ENCODE measurements around the gene IFT80.

Gene IFT80

GRCh38 chr3:160401291-160402095 is 2.5 kb upstream of the IFT80 start:
- H3K27ac ChIP-seq (ENCODE audit: low read depth in 2 of 2, low read length in 2 of 2): peak overlapping the region; percentile 86 to 92
- peak overlapping the region; percentile 82 to 100 for H3K4me3 ChIP-seq (ENCODE audit: low read length in 2 of 2)
- peak overlapping the region; percentile 81 to 93 for H3K9ac ChIP-seq (ENCODE audit: low read depth in 1 of 2, low read length in 2 of 2)

DNA sequence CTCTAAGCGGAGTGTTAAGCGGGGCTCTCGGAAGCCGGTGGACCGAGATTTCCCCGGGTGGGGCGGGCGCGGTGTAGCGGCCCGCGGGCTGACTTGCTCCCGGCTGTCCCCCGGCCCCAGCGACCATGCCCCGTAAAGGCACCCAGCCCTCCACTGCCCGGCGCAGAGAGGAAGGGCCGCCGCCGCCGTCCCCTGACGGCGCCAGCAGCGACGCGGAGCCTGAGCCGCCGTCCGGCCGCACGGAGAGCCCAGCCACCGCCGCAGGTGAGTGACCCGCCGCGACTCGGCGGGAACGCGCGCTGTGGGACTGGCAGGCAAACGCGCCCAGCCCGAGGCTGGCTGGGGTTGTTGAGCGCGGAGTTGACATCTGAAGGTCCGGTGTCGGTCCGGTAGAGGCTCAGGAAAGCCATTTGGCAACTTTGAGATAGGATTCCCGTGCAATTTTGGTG is 1.7 kb upstream of the IFT80 start:
- Histone ChIP-seq H3K4me3 (ENCODE audit: low read length in 2 of 2) (peak overlapping the region; percentile 82 to 100), H3K36me3 (ENCODE audit: control insufficient read depth in 2 of 2, insufficient read depth in 2 of 2, low read length in 2 of 2) (peaks cover 0 to 2% of the 10 kb centered on the region in 2 donors), H3K4me1 (ENCODE audit: control insufficient read depth in 2 of 2, insufficient read depth in 2 of 2, low read length in 2 of 2) (peaks cover 14 to 19% of the 10 kb centered on the region in 2 donors), H3K27me3 (ENCODE audit: control insufficient read depth in 2 of 2, insufficient read depth in 2 of 2, low read length in 2 of 2) (no peaks in the 10 kb centered on the region), H3K27ac (ENCODE audit: low read depth in 2 of 2, low read length in 2 of 2) (peak overlapping the region; percentile 86 to 92), H3K9ac (ENCODE audit: low read depth in 1 of 2, low read length in 2 of 2) (peak overlapping the region; percentile 81 to 93), H3K9me3 (ENCODE audit: control insufficient read depth in 2 of 2, low read length in 2 of 2) (no peaks in the 10 kb centered on the region)

More at GRCh38 chr3:160401291-160402095, 2.5 kb upstream of the IFT80 start:
- no peaks in the 10 kb centered on the region for H3K27me3 ChIP-seq (ENCODE audit: control insufficient read depth in 2 of 2, insufficient read depth in 2 of 2, low read length in 2 of 2)
- no peaks in the 10 kb centered on the region for H3K9me3 ChIP-seq (ENCODE audit: control insufficient read depth in 2 of 2, low read length in 2 of 2)
- peaks cover 0 to 2% of the 10 kb centered on the region in 2 donors for H3K36me3 ChIP-seq (ENCODE audit: control insufficient read depth in 2 of 2, insufficient read depth in 2 of 2, low read length in 2 of 2)
- H3K4me1 ChIP-seq (ENCODE audit: control insufficient read depth in 2 of 2, insufficient read depth in 2 of 2, low read length in 2 of 2): peaks cover 14 to 19% of the 10 kb centered on the region in 2 donors

DNA sequence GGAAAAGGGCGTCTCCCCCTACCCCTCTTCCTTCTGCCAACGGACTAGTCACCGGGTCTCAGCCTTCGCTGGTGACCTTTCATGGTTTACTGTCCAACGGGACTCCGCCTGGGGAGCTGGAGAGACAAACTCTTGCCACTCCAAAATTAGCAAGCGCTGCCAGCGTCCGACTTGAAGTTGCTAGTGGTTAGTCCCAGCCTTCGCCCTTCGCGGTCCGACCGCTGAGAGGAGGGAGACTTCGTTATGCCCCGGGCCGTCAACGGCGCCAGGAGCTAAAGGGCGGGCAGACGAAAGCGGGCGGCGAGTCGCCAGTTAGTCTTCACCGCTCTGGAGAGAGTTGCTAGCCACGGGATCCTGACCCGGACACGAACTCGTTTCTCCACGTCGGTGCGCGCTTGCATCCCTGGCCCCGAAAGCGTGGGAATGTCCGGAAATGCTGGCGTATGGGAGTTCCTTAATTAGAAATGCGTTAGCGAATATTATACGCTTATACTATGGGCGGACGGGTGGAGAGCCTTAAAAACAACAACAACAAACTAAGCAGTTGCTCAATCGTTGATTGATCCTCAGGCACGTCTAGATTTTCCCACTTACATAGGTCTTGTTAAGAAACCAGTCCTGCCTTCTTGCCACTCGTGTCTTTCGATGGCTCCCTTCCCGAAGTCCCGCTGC is 1.1 kb upstream of the IFT80 start:
- H3K9ac ChIP-seq (ENCODE audit: low read depth in 1 of 2, low read length in 2 of 2): peak overlapping the region; percentile 81 to 93

GRCh38 chr3:160398820-160399124 is 253 bp downstream of the IFT80 start:
- no peaks in the 10 kb centered on the region for H3K9me3 ChIP-seq (ENCODE audit: control insufficient read depth in 2 of 2, low read length in 2 of 2)
- peak overlapping the region; percentile 72 to 81 for H3K9ac ChIP-seq (ENCODE audit: low read depth in 1 of 2, low read length in 2 of 2)
- H3K4me3 ChIP-seq (ENCODE audit: low read length in 2 of 2): peak overlapping the region; percentile 82 to 100
- H3K27me3 ChIP-seq (ENCODE audit: control insufficient read depth in 2 of 2, insufficient read depth in 2 of 2, low read length in 2 of 2): no peaks in the 10 kb centered on the region
- peak overlapping the region; percentile 86 to 92 for H3K27ac ChIP-seq (ENCODE audit: low read depth in 2 of 2, low read length in 2 of 2)
- no peaks in the 10 kb centered on the region for H3K36me3 ChIP-seq (ENCODE audit: control insufficient read depth in 2 of 2, insufficient read depth in 2 of 2, low read length in 2 of 2)
- H3K4me1 ChIP-seq (ENCODE audit: control insufficient read depth in 2 of 2, insufficient read depth in 2 of 2, low read length in 2 of 2): peaks cover 9 to 12% of the 10 kb centered on the region in 2 donors

More for the DNA sequence above, 1.1 kb upstream of the IFT80 start:
- peak overlapping the region; percentile 82 to 100 for H3K4me3 ChIP-seq (ENCODE audit: low read length in 2 of 2)
- peak overlapping the region; percentile 86 to 92 for H3K27ac ChIP-seq (ENCODE audit: low read depth in 2 of 2, low read length in 2 of 2)
- H3K4me1 ChIP-seq (ENCODE audit: control insufficient read depth in 2 of 2, insufficient read depth in 2 of 2, low read length in 2 of 2): peaks cover 14 to 19% of the 10 kb centered on the region in 2 donors
- H3K9me3 ChIP-seq (ENCODE audit: control insufficient read depth in 2 of 2, low read length in 2 of 2): no peaks in the 10 kb centered on the region
- H3K36me3 ChIP-seq (ENCODE audit: control insufficient read depth in 2 of 2, insufficient read depth in 2 of 2, low read length in 2 of 2): no peaks in the 10 kb centered on the region
- H3K27me3 ChIP-seq (ENCODE audit: control insufficient read depth in 2 of 2, insufficient read depth in 2 of 2, low read length in 2 of 2): no peaks in the 10 kb centered on the region

DNA sequence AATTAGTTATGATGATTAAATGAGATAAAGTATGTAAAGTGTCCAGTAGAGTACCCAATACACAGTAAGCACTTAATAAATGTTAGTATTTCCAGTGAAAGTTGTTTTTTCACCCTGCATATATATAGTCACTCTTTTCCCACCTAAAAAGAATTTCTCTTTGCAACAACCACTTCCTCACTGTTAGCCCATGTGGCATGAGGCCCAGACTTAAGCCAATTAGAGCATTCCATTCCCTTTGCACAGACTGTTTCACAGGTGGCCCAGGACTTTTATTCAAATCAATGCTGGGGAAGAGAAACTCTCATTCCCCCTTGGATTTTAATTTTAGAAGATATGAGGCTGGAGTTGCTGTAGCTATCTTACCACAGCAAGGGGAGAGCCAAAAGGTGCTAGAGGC is 3.7 kb downstream of the IFT80 start:
- Histone ChIP-seq H3K27me3 (ENCODE audit: control insufficient read depth in 2 of 2, insufficient read depth in 2 of 2, low read length in 2 of 2) (no peaks in the 10 kb centered on the region), H3K27ac (ENCODE audit: low read depth in 2 of 2, low read length in 2 of 2) (no peak overlapping the region), H3K9me3 (ENCODE audit: control insufficient read depth in 2 of 2, low read length in 2 of 2) (no peaks in the 10 kb centered on the region), H3K9ac (ENCODE audit: low read depth in 1 of 2, low read length in 2 of 2) (no peak overlapping the region), H3K36me3 (ENCODE audit: control insufficient read depth in 2 of 2, insufficient read depth in 2 of 2, low read length in 2 of 2) (peaks cover 0 to 3% of the 10 kb centered on the region in 2 donors), H3K4me3 (ENCODE audit: low read length in 2 of 2) (no peak overlapping the region), H3K4me1 (ENCODE audit: control insufficient read depth in 2 of 2, insufficient read depth in 2 of 2, low read length in 2 of 2) (peaks cover 0 to 9% of the 10 kb centered on the region in 2 donors)

- H3K9me3 ChIP-seq (ENCODE audit: control insufficient read depth in 2 of 2, low read length in 2 of 2): no peaks in the 10 kb centered on the region
- H3K9ac ChIP-seq (ENCODE audit: low read depth in 1 of 2, low read length in 2 of 2): no peak overlapping the region
- H3K4me3 ChIP-seq (ENCODE audit: low read length in 2 of 2): no peak overlapping the region
- no peaks in the 10 kb centered on the region for H3K27me3 ChIP-seq (ENCODE audit: control insufficient read depth in 2 of 2, insufficient read depth in 2 of 2, low read length in 2 of 2)
- no peak overlapping the region for H3K27ac ChIP-seq (ENCODE audit: low read depth in 2 of 2, low read length in 2 of 2)
- peaks cover 0 to 3% of the 10 kb centered on the region in 2 donors for H3K36me3 ChIP-seq (ENCODE audit: control insufficient read depth in 2 of 2, insufficient read depth in 2 of 2, low read length in 2 of 2)
- peaks cover 0 to 9% of the 10 kb centered on the region in 2 donors for H3K4me1 ChIP-seq (ENCODE audit: control insufficient read depth in 2 of 2, insufficient read depth in 2 of 2, low read length in 2 of 2)
Measured at GRCh38 chr3:160394009-160394392, 5.0 kb downstream of the IFT80 start.

GRCh38 chr3:160393346-160394008 is 5.5 kb downstream of the IFT80 start:
- Histone ChIP-seq H3K9ac (ENCODE audit: low read depth in 1 of 2, low read length in 2 of 2) (no peak overlapping the region), H3K4me1 (ENCODE audit: control insufficient read depth in 2 of 2, insufficient read depth in 2 of 2, low read length in 2 of 2) (peaks cover 0 to 5% of the 10 kb centered on the region in 2 donors), H3K27ac (ENCODE audit: low read depth in 2 of 2, low read length in 2 of 2) (no peak overlapping the region), H3K36me3 (ENCODE audit: control insufficient read depth in 2 of 2, insufficient read depth in 2 of 2, low read length in 2 of 2) (peaks cover 0 to 3% of the 10 kb centered on the region in 2 donors), H3K4me3 (ENCODE audit: low read length in 2 of 2) (no peak overlapping the region), H3K9me3 (ENCODE audit: control insufficient read depth in 2 of 2, low read length in 2 of 2) (no peaks in the 10 kb centered on the region), H3K27me3 (ENCODE audit: control insufficient read depth in 2 of 2, insufficient read depth in 2 of 2, low read length in 2 of 2) (no peaks in the 10 kb centered on the region)

DNA sequence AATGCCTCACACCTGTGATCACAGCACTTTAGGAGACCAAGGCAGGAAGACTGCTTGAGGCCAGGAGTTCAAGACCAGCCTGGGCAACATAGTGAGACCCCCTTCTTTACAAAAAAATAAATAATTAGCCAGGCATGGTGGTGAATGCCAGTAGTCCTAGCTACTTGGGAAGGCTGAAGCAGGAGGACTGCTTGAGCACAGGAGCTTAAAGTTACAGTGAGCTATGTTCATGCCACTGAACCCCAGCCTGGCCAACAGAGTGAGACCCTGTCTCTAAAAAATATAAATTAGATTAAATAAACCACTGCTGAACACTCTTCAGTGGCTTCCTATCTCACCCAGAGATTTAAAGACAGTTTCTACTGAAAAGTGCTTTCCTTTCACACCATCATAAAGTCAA is 6.2 kb downstream of the IFT80 start:
- no peaks in the 10 kb centered on the region for H3K9me3 ChIP-seq (ENCODE audit: control insufficient read depth in 2 of 2, low read length in 2 of 2)
- no peak overlapping the region for H3K9ac ChIP-seq (ENCODE audit: low read depth in 1 of 2, low read length in 2 of 2)
- H3K36me3 ChIP-seq (ENCODE audit: control insufficient read depth in 2 of 2, insufficient read depth in 2 of 2, low read length in 2 of 2): peaks cover 0 to 3% of the 10 kb centered on the region in 2 donors
- no peaks in the 10 kb centered on the region for H3K27me3 ChIP-seq (ENCODE audit: control insufficient read depth in 2 of 2, insufficient read depth in 2 of 2, low read length in 2 of 2)
- H3K27ac ChIP-seq (ENCODE audit: low read depth in 2 of 2, low read length in 2 of 2): no peak overlapping the region
- no peaks in the 10 kb centered on the region for H3K4me1 ChIP-seq (ENCODE audit: control insufficient read depth in 2 of 2, insufficient read depth in 2 of 2, low read length in 2 of 2)
- no peak overlapping the region for H3K4me3 ChIP-seq (ENCODE audit: low read length in 2 of 2)

- no peak overlapping the region for H3K4me3 ChIP-seq (ENCODE audit: low read length in 2 of 2)
- H3K27me3 ChIP-seq (ENCODE audit: control insufficient read depth in 2 of 2, insufficient read depth in 2 of 2, low read length in 2 of 2): no peaks in the 10 kb centered on the region
- no peaks in the 10 kb centered on the region for H3K9me3 ChIP-seq (ENCODE audit: control insufficient read depth in 2 of 2, low read length in 2 of 2)
- H3K4me1 ChIP-seq (ENCODE audit: control insufficient read depth in 2 of 2, insufficient read depth in 2 of 2, low read length in 2 of 2): no peaks in the 10 kb centered on the region
- H3K9ac ChIP-seq (ENCODE audit: low read depth in 1 of 2, low read length in 2 of 2): no peak overlapping the region
- H3K36me3 ChIP-seq (ENCODE audit: control insufficient read depth in 2 of 2, insufficient read depth in 2 of 2, low read length in 2 of 2): peaks cover 0 to 3% of the 10 kb centered on the region in 2 donors
- no peak overlapping the region for H3K27ac ChIP-seq (ENCODE audit: low read depth in 2 of 2, low read length in 2 of 2)
Measured at GRCh38 chr3:160390565-160391138, 8.4 kb downstream of the IFT80 start.

Measured in mucosa of rectum (tissue), 2 donors.